Measurements from ENCODE around the gene CCDC154. TPM values are rescaled to one million over a fixed set of nuclear protein-coding genes. Genes with fewer than 3 reads are reported as not detected.

The CCDC154 gene
- total RNA-seq, 6 experiments from 2014 or later, result 0.10 to 0.52 (median 0.31) TPM; not detected in 3

- Mint-ChIP-seq H3K36me3 (ENCODE audit: low read depth) (no peaks in the 10 kb centered on the region), H3K27me3 (ENCODE audit: insufficient read depth) (no peaks in the 10 kb centered on the region; the same call in 1 of the 2 replicates), H3K4me3 (peak overlapping the region; percentile 95), H3K4me1 (ENCODE audit: low read depth) (peaks cover 4% of the 10 kb centered on the region; the same call in 1 of the 2 replicates), H3K9me3 (no peaks in the 10 kb centered on the region), H3K27ac (no peak overlapping the region)
- DNase-seq, result no peak
- TF ChIP-seq CTCF (IDR thresholded peaks at IDR 0.05), result no peak
These were observed 22.3 kb downstream of the CCDC154 start for GRCh38 chr16:1422076-1422475.

GRCh38 chr16:1420111-1420539 is 24.2 kb downstream of the CCDC154 start:
- H3K4me1 Mint-ChIP-seq (ENCODE audit: low read depth), result peaks cover 12% of the 10 kb centered on the region; the same call in 1 of the 2 replicates
- H3K9me3 Mint-ChIP-seq, result no peaks in the 10 kb centered on the region
- no peak for DNase-seq
- TF ChIP-seq CTCF (IDR thresholded peaks at IDR 0.05), result no peak
- no peaks in the 10 kb centered on the region; the same call in 1 of the 2 replicates for H3K27me3 Mint-ChIP-seq (ENCODE audit: insufficient read depth)
- peak overlapping the region; percentile 97 for H3K27ac Mint-ChIP-seq
- no peaks in the 10 kb centered on the region for H3K36me3 Mint-ChIP-seq (ENCODE audit: low read depth)
- H3K4me3 Mint-ChIP-seq, result peak overlapping the region; percentile 95

DNA sequence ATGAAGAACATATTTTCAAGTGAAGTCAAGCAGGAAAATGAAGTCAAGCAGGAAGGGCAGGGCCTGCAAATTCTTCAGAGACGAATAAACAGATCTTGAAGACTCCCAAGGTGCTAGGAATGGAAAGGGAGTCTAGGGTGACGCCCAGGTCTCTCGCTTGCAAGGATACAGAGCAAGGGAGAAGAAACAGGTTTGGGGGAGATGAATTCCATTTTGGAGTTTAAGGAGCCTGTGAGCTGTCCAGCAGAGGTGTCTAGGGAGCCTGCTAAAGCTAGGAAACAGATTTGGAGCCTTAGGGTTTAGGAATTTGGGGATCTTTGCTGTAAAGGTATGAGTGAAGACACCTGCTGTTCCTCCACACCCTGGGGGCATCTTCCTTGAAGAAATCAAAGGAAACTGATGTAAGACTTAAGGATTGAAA is 27.8 kb downstream of the CCDC154 start:
- Mint-ChIP-seq H3K27ac (peak overlapping the region; percentile 19), H3K36me3 (ENCODE audit: low read depth) (no peaks in the 10 kb centered on the region), H3K4me3 (no peak overlapping the region), H3K9me3 (no peaks in the 10 kb centered on the region), H3K27me3 (ENCODE audit: insufficient read depth) (no peaks in the 10 kb centered on the region; the same call in 1 of the 2 replicates), H3K4me1 (ENCODE audit: low read depth) (peaks cover 12% of the 10 kb centered on the region; the same call in 1 of the 2 replicates)
- DNase-seq, result no peak
- no peak for TF ChIP-seq CTCF (IDR thresholded peaks at IDR 0.05)

DNA sequence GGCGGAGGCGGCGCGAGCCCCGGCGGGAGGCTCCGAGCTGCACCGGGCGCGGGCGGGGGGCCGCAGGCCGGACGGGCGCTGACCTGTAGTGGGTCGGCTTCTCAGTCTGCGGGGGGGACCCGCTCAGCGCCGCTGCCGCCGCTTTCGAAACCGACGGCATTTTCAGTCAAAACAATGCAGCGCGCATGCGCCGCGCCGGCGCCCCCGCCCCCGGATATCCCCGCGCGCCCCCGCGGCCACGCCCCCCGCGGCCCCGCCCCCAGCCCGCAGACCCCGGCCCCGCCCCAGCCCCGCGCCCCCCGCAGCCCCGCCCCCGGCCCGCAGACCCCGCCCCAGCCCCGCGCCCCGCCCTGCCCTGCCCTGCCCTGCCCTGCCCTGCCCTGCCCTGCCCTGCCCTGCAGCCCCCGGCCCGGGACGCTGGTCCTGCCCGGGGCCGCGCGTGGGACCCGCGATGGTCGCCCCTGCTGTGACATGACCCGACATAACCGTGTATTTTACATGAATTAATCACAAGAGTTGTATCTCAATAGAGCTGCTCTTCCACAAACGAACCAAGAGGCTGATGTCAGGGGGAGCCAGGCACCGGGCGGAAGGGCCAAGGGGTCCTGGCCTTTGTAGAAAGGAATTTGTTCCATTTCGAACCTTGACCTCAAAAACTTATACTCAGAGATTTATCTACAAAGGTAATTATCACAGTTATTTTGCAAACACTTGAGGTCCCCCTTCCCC is 29.7 kb downstream of the CCDC154 start, which contains the start of gene UNKL:
TSS of gene UNKL (minus strand) at position 173 of the 729 bp plus-strand sequence. CDS start at position 160, 13 bp downstream.
- H3K27me3 Mint-ChIP-seq (ENCODE audit: insufficient read depth), result no peaks in the 10 kb centered on the region; the same call in 1 of the 2 replicates
- no peak for TF ChIP-seq CTCF (IDR thresholded peaks at IDR 0.05)
- peaks cover 7% of the 10 kb centered on the region; the same call in 1 of the 2 replicates for H3K4me1 Mint-ChIP-seq (ENCODE audit: low read depth)
- peak within 1 kb of the TSS; percentile 81 for H3K4me3 Mint-ChIP-seq
- H3K9me3 Mint-ChIP-seq, result no peaks in the 10 kb centered on the region
- DNase-seq, result no peak
- no peaks in the 10 kb centered on the region for H3K36me3 Mint-ChIP-seq (ENCODE audit: low read depth)
- peak within 1 kb of the TSS; percentile 53 for H3K27ac Mint-ChIP-seq

- H3K27me3 Mint-ChIP-seq (ENCODE audit: insufficient read depth), result no peaks in the 10 kb centered on the region; the same call in none of the 2 replicates
- no peaks in the 10 kb centered on the region for H3K36me3 Mint-ChIP-seq (ENCODE audit: low read depth)
- no peaks in the 10 kb centered on the region for H3K9me3 Mint-ChIP-seq
- peak overlapping the region; percentile 53; the same call in 1 of the 2 replicates for H3K27ac Mint-ChIP-seq
- peak overlapping the region; percentile 81 for H3K4me3 Mint-ChIP-seq
- H3K4me1 Mint-ChIP-seq (ENCODE audit: low read depth), result peaks cover 7% of the 10 kb centered on the region; the same call in 1 of the 2 replicates
- no peak for DNase-seq
- peak; percentile 87 for TF ChIP-seq CTCF (IDR thresholded peaks at IDR 0.05)
These were observed 30.4 kb downstream of the CCDC154 start for GRCh38 chr16:1413684-1414531.
